ENCODE results near the gene RPTOR.
A peak's percentile ranks its signal among the peaks of the same experiment; 100 is the strongest.

Gene RPTOR

DNA sequence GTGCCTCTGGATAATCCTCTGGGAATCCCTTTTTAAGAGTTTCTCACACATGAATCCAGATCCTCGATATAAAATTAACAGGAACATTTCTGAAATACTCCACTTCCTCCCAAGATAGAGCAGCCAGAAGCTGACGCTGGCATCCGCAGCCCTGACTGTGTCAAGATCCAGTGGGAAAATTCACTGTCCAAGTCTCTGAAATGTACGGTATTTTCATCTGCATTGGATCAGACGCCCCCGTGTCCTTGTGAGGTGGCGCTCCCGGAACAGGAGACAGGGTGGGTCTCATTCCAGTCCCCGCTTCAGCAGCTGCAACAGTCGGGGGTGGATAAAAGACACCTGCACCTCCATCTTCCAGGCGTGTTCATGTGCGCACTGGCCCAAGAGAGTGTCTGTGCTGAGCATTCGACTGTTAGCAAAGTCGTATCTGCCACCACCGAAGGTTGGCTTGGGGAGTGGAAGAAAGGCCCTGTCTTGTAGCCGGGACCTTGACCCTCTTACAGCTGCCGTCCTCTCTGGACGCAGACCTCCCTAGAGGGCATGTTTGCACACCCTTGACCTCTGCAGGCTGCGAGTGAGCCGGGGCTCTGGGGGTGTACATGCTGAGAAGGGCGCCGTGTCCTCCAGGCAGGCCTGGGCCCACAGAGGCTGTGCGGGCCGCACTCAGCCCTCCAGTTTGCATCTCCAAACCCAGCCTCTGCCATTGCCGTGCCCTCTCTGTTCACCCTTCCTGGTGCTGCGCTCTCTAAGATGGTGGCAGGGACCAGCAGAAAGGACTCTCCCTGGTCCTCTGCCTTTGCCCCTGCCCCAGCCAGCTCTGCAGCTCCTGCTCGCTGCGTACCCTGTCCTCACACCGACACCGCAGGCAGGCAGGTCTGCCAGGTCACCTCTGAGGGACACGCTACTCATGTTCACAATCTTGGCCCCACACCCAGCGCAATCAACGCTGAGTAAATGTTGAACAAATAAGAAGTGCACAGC is 375.0 kb downstream of the RPTOR start:
- H3K27ac ChIP-seq (replicated peaks; ENCODE audit: low read length), result no peak overlapping the region
- H3K4me3 ChIP-seq (ENCODE audit: low read length in 2 of 2), result no peak overlapping the region
- peaks cover 7 to 13% of the 10 kb centered on the region in 2 donors for H3K9me3 ChIP-seq (replicated peaks in 1 of 2; ENCODE audit: control insufficient read depth in 2 of 2, insufficient read depth in 1 of 2, low read depth in 1 of 2, low read length in 2 of 2)
- no peak overlapping the region for H2BK12ac ChIP-seq (ENCODE audit: low read length)
- no peaks in the 10 kb centered on the region for H3K27me3 ChIP-seq (ENCODE audit: control insufficient read depth in 3 of 3, insufficient read depth in 3 of 3, low read depth in 1 of 3, low read length in 3 of 3)
- H3K4ac ChIP-seq (ENCODE audit: low read length), result peak overlapping the region; percentile 76
- H3K9ac ChIP-seq (ENCODE audit: low read depth, low read length, poor library complexity), result peak overlapping the region; percentile 50
- no peak overlapping the region for H3K18ac ChIP-seq (ENCODE audit: low read length)
- H2BK120ac ChIP-seq (ENCODE audit: low read depth, low read length), result no peak overlapping the region
- H3K4me2 ChIP-seq (ENCODE audit: insufficient read depth, low read length, poor library complexity, severe bottlenecking), result no peak overlapping the region
- H2BK15ac ChIP-seq (ENCODE audit: low read length), result no peak overlapping the region
- H2AFZ ChIP-seq (ENCODE audit: low read length), result no peak overlapping the region
- H3K14ac ChIP-seq (ENCODE audit: low read length), result peak overlapping the region; percentile 38
- peak overlapping the region; percentile 80 for H3K23ac ChIP-seq (ENCODE audit: low read depth, low read length, poor library complexity)
- peak overlapping the region; percentile 43 for H4K8ac ChIP-seq (ENCODE audit: low read depth, low read length)
- H3K4me1 ChIP-seq (ENCODE audit: control insufficient read depth in 2 of 2, insufficient read depth in 1 of 2, low read depth in 1 of 2, low read length in 2 of 2), result peaks cover 0 to 2% of the 10 kb centered on the region in 2 donors
- H4K91ac ChIP-seq (ENCODE audit: low read depth, low read length, poor library complexity), result no peak overlapping the region
- WGBS, 2 donors (ENCODE audit: extremely low coverage in 2 of 2, insufficient read length in 2 of 2, insufficient replicate concordance in 1 of 2), result no CpG with 5 or more reads among the region's 33 CpGs
- no peak overlapping the region for H2AK5ac ChIP-seq (ENCODE audit: low read depth, low read length)
- peaks cover 3% of the 10 kb centered on the region for H3K79me1 ChIP-seq (ENCODE audit: low read depth, low read length)
- H2BK5ac ChIP-seq (ENCODE audit: low read length), result peak overlapping the region; percentile 82
- no peak for DNase-seq (ENCODE audit: low spot score)
- peaks cover 10 to 49% of the 10 kb centered on the region in 2 donors for H3K36me3 ChIP-seq (replicated peaks in 1 of 2; ENCODE audit: control insufficient read depth in 2 of 2, insufficient read depth in 2 of 2, low read length in 2 of 2)

DNA sequence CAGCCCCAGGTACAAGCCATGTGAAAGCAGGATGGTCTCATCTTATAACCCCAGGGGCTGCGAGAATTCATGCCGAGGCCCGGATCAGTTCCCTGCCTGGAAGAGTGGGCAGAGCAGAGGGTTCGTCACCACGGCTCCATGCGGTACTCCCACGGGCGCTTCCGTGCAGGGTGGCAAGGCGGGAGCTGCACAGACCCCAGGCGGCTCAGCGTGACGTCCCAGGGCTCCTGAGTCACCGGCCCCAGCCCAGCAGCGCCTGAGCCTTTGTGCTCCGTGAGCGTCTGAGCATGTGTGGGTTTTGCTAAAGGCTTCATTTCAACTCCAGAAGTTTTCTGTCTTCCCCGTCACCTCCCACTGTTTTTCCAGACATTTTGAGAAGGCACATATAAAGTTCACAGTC is 375.8 kb downstream of the RPTOR start:
- WGBS, 2 donors (ENCODE audit: extremely low coverage in 2 of 2, insufficient read length in 2 of 2, insufficient replicate concordance in 1 of 2), result no CpG with 5 or more reads among the region's 18 CpGs
- H3K27ac ChIP-seq (replicated peaks; ENCODE audit: low read length), result no peak overlapping the region

DNA sequence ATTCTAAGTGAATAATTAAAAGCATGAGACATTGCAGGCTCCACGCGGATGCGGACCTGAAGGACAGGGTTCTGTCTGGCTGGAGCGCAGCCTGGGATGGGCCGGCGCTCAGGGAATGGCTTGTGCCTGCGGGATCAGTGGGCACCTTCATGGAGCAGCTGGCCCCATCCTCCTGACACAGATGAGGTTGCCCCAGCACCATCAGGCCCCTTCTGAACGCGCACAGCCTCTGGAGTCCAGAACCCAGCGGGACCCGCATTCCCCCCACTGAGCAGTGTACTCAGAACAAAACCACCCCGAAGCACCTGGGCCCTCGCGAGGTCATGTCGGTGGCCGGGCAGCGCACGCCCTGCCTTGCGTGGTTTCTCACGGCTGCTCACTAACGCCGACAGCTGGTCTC is 376.5 kb downstream of the RPTOR start:
- Histone ChIP-seq H3K9me3 (replicated peaks in 1 of 2; ENCODE audit: control insufficient read depth in 2 of 2, insufficient read depth in 1 of 2, low read depth in 1 of 2, low read length in 2 of 2) (peaks cover 2 to 5% of the 10 kb centered on the region in 2 donors), H3K4ac (ENCODE audit: low read length) (no peak overlapping the region), H3K4me2 (ENCODE audit: insufficient read depth, low read length, poor library complexity, severe bottlenecking) (no peak overlapping the region), H3K4me3 (ENCODE audit: low read length in 2 of 2) (no peak overlapping the region), H2BK15ac (ENCODE audit: low read length) (no peak overlapping the region), H3K4me1 (ENCODE audit: control insufficient read depth in 2 of 2, insufficient read depth in 1 of 2, low read depth in 1 of 2, low read length in 2 of 2) (peaks cover 0 to 3% of the 10 kb centered on the region in 2 donors), H3K27ac (replicated peaks; ENCODE audit: low read length) (no peak overlapping the region), H4K8ac (ENCODE audit: low read depth, low read length) (no peak overlapping the region), H3K27me3 (ENCODE audit: control insufficient read depth in 3 of 3, insufficient read depth in 3 of 3, low read depth in 1 of 3, low read length in 3 of 3) (no peaks in the 10 kb centered on the region), H3K23ac (ENCODE audit: low read depth, low read length, poor library complexity) (no peak overlapping the region), H3K36me3 (replicated peaks in 1 of 2; ENCODE audit: control insufficient read depth in 2 of 2, insufficient read depth in 2 of 2, low read length in 2 of 2) (peaks cover 13 to 59% of the 10 kb centered on the region in 2 donors), H3K18ac (ENCODE audit: low read length) (peak overlapping the region; percentile 13), H3K9ac (ENCODE audit: low read depth, low read length, poor library complexity) (no peak overlapping the region), H2AFZ (ENCODE audit: low read length) (no peak overlapping the region), H3K14ac (ENCODE audit: low read length) (peak overlapping the region; percentile 44), H4K91ac (ENCODE audit: low read depth, low read length, poor library complexity) (no peak overlapping the region), H2BK12ac (ENCODE audit: low read length) (no peak overlapping the region), H2AK5ac (ENCODE audit: low read depth, low read length) (no peak overlapping the region), H3K79me1 (ENCODE audit: low read depth, low read length) (peaks cover 3% of the 10 kb centered on the region), H2BK5ac (ENCODE audit: low read length) (no peak overlapping the region), H2BK120ac (ENCODE audit: low read depth, low read length) (no peak overlapping the region)
- WGBS, 2 donors (ENCODE audit: extremely low coverage in 2 of 2, insufficient read length in 2 of 2, insufficient replicate concordance in 1 of 2), result no CpG with 5 or more reads among the region's 22 CpGs
- DNase-seq (ENCODE audit: low spot score), result no peak

More for the DNA sequence above, 375.8 kb downstream of the RPTOR start:
- H2BK15ac ChIP-seq (ENCODE audit: low read length), result no peak overlapping the region
- H3K4ac ChIP-seq (ENCODE audit: low read length), result no peak overlapping the region
- H2BK5ac ChIP-seq (ENCODE audit: low read length), result peak overlapping the region; percentile 82
- no peaks in the 10 kb centered on the region for H3K27me3 ChIP-seq (ENCODE audit: control insufficient read depth in 3 of 3, insufficient read depth in 3 of 3, low read depth in 1 of 3, low read length in 3 of 3)
- no peak overlapping the region for H2AFZ ChIP-seq (ENCODE audit: low read length)
- H4K91ac ChIP-seq (ENCODE audit: low read depth, low read length, poor library complexity), result no peak overlapping the region
- H3K9ac ChIP-seq (ENCODE audit: low read depth, low read length, poor library complexity), result peak overlapping the region; percentile 30
- peaks cover 0 to 2% of the 10 kb centered on the region in 2 donors for H3K4me1 ChIP-seq (ENCODE audit: control insufficient read depth in 2 of 2, insufficient read depth in 1 of 2, low read depth in 1 of 2, low read length in 2 of 2)
- H3K36me3 ChIP-seq (replicated peaks in 1 of 2; ENCODE audit: control insufficient read depth in 2 of 2, insufficient read depth in 2 of 2, low read length in 2 of 2), result peaks cover 11 to 57% of the 10 kb centered on the region in 2 donors
- peaks cover 4 to 8% of the 10 kb centered on the region in 2 donors for H3K9me3 ChIP-seq (replicated peaks in 1 of 2; ENCODE audit: control insufficient read depth in 2 of 2, insufficient read depth in 1 of 2, low read depth in 1 of 2, low read length in 2 of 2)
- no peak overlapping the region for H2AK5ac ChIP-seq (ENCODE audit: low read depth, low read length)
- no peak overlapping the region for H3K18ac ChIP-seq (ENCODE audit: low read length)
- no peak overlapping the region for H3K23ac ChIP-seq (ENCODE audit: low read depth, low read length, poor library complexity)
- no peak overlapping the region for H2BK120ac ChIP-seq (ENCODE audit: low read depth, low read length)
- H3K79me1 ChIP-seq (ENCODE audit: low read depth, low read length), result peaks cover 3% of the 10 kb centered on the region
- no peak overlapping the region for H4K8ac ChIP-seq (ENCODE audit: low read depth, low read length)
- no peak overlapping the region for H3K4me2 ChIP-seq (ENCODE audit: insufficient read depth, low read length, poor library complexity, severe bottlenecking)
- no peak overlapping the region for H2BK12ac ChIP-seq (ENCODE audit: low read length)
- no peak overlapping the region for H3K4me3 ChIP-seq (ENCODE audit: low read length in 2 of 2)
- no peak overlapping the region for H3K14ac ChIP-seq (ENCODE audit: low read length)
- DNase-seq (ENCODE audit: low spot score), result no peak

All from neuronal stem cell (in vitro differentiated cells).